GM18951 (cell line): ENCODE measurements around the gene MAPKAPK3.

Source experiments
- POLR2A ChIP-seq: IDR thresholded peaks from 4 replicates; pipeline ENCODE4 v1.6.1; 2011; ENCODE audit warnings: mild to moderate bottlenecking; ENCODE audit not compliant: insufficient read length, insufficient read depth; ENCODE audit errors: extremely low read depth
- in situ Hi-C: fragments of 300-500 bp; cut with MboI; formaldehyde crosslinking; loops from one replicate; pipeline ENCODE4 v1.12.0; 2022; ENCODE audit warnings: low sequenced_read_pairs, mixed read lengths, inconsistent platforms; ENCODE audit not compliant: unreplicated experiment

MAPKAPK3 gene

DNA sequence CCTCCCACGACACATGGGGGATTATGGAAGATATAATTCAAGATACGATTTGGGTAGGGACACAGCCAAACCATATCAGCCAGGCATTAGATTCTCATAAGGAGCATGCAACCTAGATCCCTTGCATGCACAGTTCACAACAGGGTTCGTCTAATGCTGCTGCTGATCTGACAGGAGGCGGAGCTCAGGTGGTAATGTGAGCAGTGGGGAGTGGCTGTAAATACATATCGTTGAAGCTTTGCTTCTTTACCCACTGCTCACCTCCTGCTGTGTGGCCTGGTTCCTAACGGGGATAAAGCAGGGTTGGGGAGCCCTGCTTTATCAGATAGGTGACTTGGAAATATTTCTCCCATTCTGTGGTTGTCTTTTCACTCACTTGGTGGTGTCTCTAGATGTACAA lies 72.6 kb downstream of the MAPKAPK3 start:
- no peak for TF ChIP-seq POLR2A
- in situ Hi-C loops: no loop called here

GRCh38 chr3:50695031-50695430 lies 78.1 kb downstream of the MAPKAPK3 start:
- in situ Hi-C loops: no loop called here
- no peak for TF ChIP-seq POLR2A

DNA sequence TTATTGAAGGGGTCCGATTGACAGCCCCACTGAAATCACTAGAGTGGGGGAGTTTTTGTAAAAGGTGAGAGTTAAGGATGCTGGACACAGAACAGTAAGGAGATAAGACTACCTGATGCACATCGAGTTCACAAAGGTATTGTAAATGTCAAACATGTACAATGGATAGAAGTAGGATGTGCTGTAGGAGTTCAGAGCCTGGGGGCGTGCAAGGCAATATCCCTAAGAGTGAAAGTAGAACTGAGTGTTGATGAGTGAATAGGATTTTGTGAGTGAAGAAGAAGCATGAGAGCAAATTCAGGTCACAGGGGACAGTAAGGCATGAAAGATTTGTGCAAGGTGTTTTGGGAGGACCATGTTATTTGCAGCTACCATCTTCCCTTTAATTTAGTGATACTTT lies 79.3 kb downstream of the MAPKAPK3 start:
- no peak for TF ChIP-seq POLR2A
- in situ Hi-C loops: no loop called here

DNA sequence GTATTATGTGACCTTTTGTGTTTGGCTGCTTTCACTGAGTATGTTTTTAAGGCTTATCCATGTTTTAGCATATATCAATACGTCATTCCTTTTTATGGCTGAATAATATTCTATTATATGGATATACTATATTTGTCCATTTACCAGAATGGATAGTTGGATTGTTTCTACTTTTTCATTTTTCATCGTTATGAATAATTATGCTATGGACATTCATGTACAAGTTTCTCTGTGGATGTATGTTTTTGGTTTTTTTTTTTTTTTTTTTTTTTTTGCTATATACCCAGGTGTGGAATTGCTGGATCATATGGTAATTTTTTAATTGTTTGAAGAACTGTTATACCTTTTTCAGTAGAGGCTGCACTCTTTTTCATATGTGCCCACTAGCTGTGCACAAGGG lies 81.3 kb downstream of the MAPKAPK3 start:
- no peak for TF ChIP-seq POLR2A
- in situ Hi-C loops: no loop called here
